K562 (cell line): Measurements from ENCODE around the gene FAF2. TPM values are rescaled to one million over a fixed set of nuclear protein-coding genes. Genes with fewer than 3 reads are reported as not detected.

Source experiments
- CHCHD3 ChIP-seq: fragments of 250-450 bp; sonication (Bioruptor Pico); IDR thresholded peaks from 2 replicates; pipeline ENCODE4 v2.1.2; 2022; ENCODE audit warnings: mild to moderate bottlenecking
- NCOA4 ChIP-seq: fragments of 450-650 bp; IDR thresholded peaks from 2 replicates; pipeline ENCODE4 v1.6.1; 2018; ENCODE audit warnings: mild to moderate bottlenecking; ENCODE audit not compliant: partially characterized antibody
- SMAD4 ChIP-seq: fragments of 250-450 bp; sonication (Bioruptor Pico); conservative IDR thresholded peaks from 2 replicates; pipeline ENCODE4 v1.8.0; 2021; ENCODE audit warnings: inconsistent platforms, mild to moderate bottlenecking, moderate library complexity
- TBL1XR1 ChIP-seq, 2 experiments: IDR thresholded peaks; 2 replicates each; pipeline ENCODE4 v1.6.1; 2012; ENCODE audit warnings: improper control_type of control experiment in 2 of 2, low read length in 2 of 2, mild to moderate bottlenecking in 1 of 2
- ZNF12 ChIP-seq: sonication (generic); formaldehyde crosslinking; IDR thresholded peaks from 2 replicates; pipeline ENCODE4 v1.4.0; 2020; ENCODE audit warnings: mild to moderate bottlenecking, missing genetic modification reagents
- polyA plus RNA-seq, 8 experiments: library from polyadenylated mRNA; depleted of rRNA in 4 of 8; stranded (reverse) in 5 of 8; unstranded in 3 of 8; fragments of >200 nt; fragmentation: Nextera tagmentation in 2 of 8; fragmentation: Illumina TruSeq in 1 of 8; extraction: Ambion mirVana in 2 of 8; extraction: Trizol in 1 of 8; gene quantifications; 2 replicates each; pipeline versions ENCODE4 v1.2.1 to v1.2.3, GENCODE V29; 2011 to 2014; ENCODE audit warnings: inconsistent platforms in 1 of 8, missing spikeins in 1 of 8
- total RNA-seq, 7 experiments: library from RNA; depleted of rRNA in 6 of 7; stranded (reverse); fragments of >200 nt in 6 of 7; fragmentation: Illumina TruSeq in 2 of 7; extraction: Trizol in 2 of 7; gene quantifications; 2 replicates each; pipeline versions ENCODE4 v1.2.1 to v1.2.3, GENCODE V29; 2011 to 2021; ENCODE audit warnings: low replicate concordance in 1 of 7
- TF ChIP-seq, protein P1 (sequence below), 2 experiments: fragments of 200-800 bp in 1 of 2; sonication (Bioruptor generic) in 1 of 2; sonication (generic) in 1 of 2; formaldehyde crosslinking in 1 of 2; IDR thresholded peaks in 1 of 2; conservative IDR thresholded peaks in 1 of 2; 2 replicates each; pipeline versions ENCODE4 v1.5.0 to v1.6.1; 2016 to 2020; ENCODE audit warnings: missing compliant biosample characterization in 1 of 2, missing genetic modification characterization in 1 of 2, missing genetic modification reagents in 1 of 2
- TF ChIP-seq, protein P2 (sequence below): fragments of 450-650 bp; IDR thresholded peaks from 2 replicates; pipeline ENCODE4 v1.6.1; 2014; ENCODE audit warnings: low read depth, mild to moderate bottlenecking, moderate library complexity, borderline replicate concordance
- TF ChIP-seq, protein P3 (sequence below), 2 experiments: fragments of 450-650 bp; formaldehyde crosslinking in 1 of 2; IDR thresholded peaks; 2 replicates each; pipeline versions ENCODE4 v1.4.0 to v1.6.1; 2014 to 2020; ENCODE audit warnings: mild to moderate bottlenecking in 2 of 2, borderline replicate concordance in 1 of 2, low read depth in 1 of 2
- TF ChIP-seq, protein P4 (sequence below): fragments of 250-450 bp; sonication (Bioruptor Pico); IDR thresholded peaks from 2 replicates; pipeline ENCODE4 v1.5.1; 2021; ENCODE audit warnings: mild to moderate bottlenecking
- TF ChIP-seq, protein P5 (sequence below): sonication (generic); formaldehyde crosslinking; IDR thresholded peaks from 2 replicates; pipeline ENCODE4 v1.8.1; 2023; ENCODE audit warnings: mild to moderate bottlenecking, missing genetic modification reagents

The FAF2 gene
- total and polyA plus RNA-seq, 9 of the 15 experiments (the other 6 are each of a cell fraction or from before 2014, with no cell fraction given): 25.0 to 44.6 (median 36.1) TPM

DNA sequence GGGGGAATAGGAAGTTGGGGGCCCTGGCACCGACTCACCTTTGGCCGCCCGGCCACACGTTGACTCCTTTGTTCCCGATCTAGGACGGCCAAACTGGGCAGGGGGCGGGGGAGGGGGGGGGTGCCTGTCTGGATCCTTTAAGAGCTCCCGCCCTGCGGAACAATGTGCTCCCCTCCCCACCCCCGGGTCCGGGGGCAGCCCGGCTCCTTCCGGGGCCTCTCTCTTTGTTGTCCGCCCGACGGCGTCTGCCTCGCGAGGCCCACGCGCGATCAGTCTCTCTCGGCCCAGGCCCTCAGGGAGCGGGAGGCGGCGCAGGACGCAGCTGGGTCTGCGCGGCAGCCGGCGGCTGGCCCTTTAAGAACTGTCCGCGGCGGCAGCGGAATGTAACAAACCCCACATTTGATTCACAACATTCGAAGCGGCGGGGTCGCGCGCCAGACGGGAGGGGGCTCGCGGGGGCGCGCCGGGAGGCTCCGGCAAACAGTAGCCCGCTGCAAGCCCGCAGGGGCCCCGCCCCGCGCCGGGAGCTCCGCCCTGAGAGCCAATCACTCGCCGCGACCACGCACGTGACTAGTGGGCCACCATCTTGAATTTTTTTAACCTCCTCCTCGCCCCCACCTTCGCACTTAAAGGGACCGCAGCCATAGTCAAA, 88.8 kb downstream of the FAF2 start, which contains the start of gene RNF44 (continued):
- TF ChIP-seq, protein P1, sequence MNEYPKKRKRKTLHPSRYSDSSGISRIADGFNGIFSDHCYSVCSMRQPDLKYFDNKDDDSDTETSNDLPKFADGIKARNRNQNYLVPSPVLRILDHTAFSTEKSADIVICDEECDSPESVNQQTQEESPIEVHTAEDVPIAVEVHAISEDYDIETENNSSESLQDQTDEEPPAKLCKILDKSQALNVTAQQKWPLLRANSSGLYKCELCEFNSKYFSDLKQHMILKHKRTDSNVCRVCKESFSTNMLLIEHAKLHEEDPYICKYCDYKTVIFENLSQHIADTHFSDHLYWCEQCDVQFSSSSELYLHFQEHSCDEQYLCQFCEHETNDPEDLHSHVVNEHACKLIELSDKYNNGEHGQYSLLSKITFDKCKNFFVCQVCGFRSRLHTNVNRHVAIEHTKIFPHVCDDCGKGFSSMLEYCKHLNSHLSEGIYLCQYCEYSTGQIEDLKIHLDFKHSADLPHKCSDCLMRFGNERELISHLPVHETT (CRISPR knock-in tag; conservative IDR thresholded peaks at IDR 0.05 in 1 of 2, IDR thresholded peaks at IDR 0.05 in 1 of 2): peak in 1 of 2 experiments; percentile 60; a peak in 2 of 4 replicates
- TF ChIP-seq, protein P2, sequence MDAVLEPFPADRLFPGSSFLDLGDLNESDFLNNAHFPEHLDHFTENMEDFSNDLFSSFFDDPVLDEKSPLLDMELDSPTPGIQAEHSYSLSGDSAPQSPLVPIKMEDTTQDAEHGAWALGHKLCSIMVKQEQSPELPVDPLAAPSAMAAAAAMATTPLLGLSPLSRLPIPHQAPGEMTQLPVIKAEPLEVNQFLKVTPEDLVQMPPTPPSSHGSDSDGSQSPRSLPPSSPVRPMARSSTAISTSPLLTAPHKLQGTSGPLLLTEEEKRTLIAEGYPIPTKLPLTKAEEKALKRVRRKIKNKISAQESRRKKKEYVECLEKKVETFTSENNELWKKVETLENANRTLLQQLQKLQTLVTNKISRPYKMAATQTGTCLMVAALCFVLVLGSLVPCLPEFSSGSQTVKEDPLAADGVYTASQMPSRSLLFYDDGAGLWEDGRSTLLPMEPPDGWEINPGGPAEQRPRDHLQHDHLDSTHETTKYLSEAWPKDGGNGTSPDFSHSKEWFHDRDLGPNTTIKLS: no peak
- TF ChIP-seq SMAD4 (CRISPR knock-in tag) (peak; percentile 13), CHCHD3 (no peak), ZNF12 (CRISPR knock-in tag) (no peak), NCOA4 (no peak), TBL1XR1 (IDR thresholded peaks at IDR 0.05; ENCODE audit: low read length in 2 of 2) (no peak)
- TF ChIP-seq, protein P3, sequence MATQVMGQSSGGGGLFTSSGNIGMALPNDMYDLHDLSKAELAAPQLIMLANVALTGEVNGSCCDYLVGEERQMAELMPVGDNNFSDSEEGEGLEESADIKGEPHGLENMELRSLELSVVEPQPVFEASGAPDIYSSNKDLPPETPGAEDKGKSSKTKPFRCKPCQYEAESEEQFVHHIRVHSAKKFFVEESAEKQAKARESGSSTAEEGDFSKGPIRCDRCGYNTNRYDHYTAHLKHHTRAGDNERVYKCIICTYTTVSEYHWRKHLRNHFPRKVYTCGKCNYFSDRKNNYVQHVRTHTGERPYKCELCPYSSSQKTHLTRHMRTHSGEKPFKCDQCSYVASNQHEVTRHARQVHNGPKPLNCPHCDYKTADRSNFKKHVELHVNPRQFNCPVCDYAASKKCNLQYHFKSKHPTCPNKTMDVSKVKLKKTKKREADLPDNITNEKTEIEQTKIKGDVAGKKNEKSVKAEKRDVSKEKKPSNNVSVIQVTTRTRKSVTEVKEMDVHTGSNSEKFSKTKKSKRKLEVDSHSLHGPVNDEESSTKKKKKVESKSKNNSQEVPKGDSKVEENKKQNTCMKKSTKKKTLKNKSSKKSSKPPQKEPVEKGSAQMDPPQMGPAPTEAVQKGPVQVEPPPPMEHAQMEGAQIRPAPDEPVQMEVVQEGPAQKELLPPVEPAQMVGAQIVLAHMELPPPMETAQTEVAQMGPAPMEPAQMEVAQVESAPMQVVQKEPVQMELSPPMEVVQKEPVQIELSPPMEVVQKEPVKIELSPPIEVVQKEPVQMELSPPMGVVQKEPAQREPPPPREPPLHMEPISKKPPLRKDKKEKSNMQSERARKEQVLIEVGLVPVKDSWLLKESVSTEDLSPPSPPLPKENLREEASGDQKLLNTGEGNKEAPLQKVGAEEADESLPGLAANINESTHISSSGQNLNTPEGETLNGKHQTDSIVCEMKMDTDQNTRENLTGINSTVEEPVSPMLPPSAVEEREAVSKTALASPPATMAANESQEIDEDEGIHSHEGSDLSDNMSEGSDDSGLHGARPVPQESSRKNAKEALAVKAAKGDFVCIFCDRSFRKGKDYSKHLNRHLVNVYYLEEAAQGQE (IDR thresholded peaks at IDR 0.05; ENCODE audit: borderline replicate concordance): peak; percentile 46
- TF ChIP-seq, protein P3 (CRISPR knock-in tag; IDR thresholded peaks at IDR 0.05; ENCODE audit: low read depth): peak; percentile 49; the same call in 1 of the 2 replicates
- TF ChIP-seq, protein P4, sequence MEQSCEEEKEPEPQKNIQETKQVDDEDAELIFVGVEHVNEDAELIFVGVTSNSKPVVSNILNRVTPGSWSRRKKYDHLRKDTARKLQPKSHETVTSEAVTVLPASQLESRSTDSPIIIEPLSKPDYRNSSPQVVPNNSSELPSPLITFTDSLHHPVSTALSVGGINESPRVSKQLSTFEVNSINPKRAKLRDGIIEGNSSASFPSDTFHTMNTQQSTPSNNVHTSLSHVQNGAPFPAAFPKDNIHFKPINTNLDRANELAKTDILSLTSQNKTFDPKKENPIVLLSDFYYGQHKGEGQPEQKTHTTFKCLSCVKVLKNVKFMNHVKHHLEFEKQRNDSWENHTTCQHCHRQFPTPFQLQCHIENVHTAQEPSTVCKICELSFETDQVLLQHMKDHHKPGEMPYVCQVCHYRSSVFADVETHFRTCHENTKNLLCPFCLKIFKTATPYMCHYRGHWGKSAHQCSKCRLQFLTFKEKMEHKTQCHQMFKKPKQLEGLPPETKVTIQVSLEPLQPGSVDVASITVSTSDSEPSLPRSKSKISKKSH (CRISPR knock-in tag): no peak
- TF ChIP-seq, protein P5, sequence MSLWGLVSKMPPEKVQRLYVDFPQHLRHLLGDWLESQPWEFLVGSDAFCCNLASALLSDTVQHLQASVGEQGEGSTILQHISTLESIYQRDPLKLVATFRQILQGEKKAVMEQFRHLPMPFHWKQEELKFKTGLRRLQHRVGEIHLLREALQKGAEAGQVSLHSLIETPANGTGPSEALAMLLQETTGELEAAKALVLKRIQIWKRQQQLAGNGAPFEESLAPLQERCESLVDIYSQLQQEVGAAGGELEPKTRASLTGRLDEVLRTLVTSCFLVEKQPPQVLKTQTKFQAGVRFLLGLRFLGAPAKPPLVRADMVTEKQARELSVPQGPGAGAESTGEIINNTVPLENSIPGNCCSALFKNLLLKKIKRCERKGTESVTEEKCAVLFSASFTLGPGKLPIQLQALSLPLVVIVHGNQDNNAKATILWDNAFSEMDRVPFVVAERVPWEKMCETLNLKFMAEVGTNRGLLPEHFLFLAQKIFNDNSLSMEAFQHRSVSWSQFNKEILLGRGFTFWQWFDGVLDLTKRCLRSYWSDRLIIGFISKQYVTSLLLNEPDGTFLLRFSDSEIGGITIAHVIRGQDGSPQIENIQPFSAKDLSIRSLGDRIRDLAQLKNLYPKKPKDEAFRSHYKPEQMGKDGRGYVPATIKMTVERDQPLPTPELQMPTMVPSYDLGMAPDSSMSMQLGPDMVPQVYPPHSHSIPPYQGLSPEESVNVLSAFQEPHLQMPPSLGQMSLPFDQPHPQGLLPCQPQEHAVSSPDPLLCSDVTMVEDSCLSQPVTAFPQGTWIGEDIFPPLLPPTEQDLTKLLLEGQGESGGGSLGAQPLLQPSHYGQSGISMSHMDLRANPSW: no peak
